OCI-LY3 (cell line): ENCODE data around the gene PINLYP.

ENCODE experiments used
- H2AFZ ChIP-seq: fragments of 200-600, 300-600 bp; shearing (Covaris generic); 2 replicates; pipeline ENCODE4 v1.6.0; 2014; ENCODE audit warnings: antibody characterized with exemption, low read depth, low read length
- H3K27ac ChIP-seq: fragments of 200-600, 300-600 bp; sonication (generic); 2 replicates; pipeline ENCODE4 v1.5.1; 2014; ENCODE audit warnings: mild to moderate bottlenecking, low read length, moderate library complexity, mixed read lengths
- H3K27me3 ChIP-seq: fragments of 200-600, 300-600 bp; sonication (generic); 2 replicates; pipeline ENCODE4 v1.6.1; 2014; ENCODE audit warnings: low read depth, low read length, mixed read lengths
- H3K36me3 ChIP-seq: fragments of 200-600, 300-600 bp; sonication (generic); replicated peaks from 2 replicates; pipeline ENCODE3; 2014; ENCODE audit warnings: low read depth, low read length, mixed read lengths
- H3K4me1 ChIP-seq: fragments of 300-600, 200-600 bp; sonication (generic); 2 replicates; pipeline ENCODE4 v1.6.1; 2014; ENCODE audit warnings: low read length, mixed read lengths
- H3K4me2 ChIP-seq: fragments of 200-600, 300-600 bp; sonication (generic); 2 replicates; pipeline ENCODE4 v1.6.1; 2014; ENCODE audit warnings: low read length, mixed read lengths
- H3K4me3 ChIP-seq: fragments of 300-600, 200-600 bp; sonication (generic); 2 replicates; pipeline ENCODE4 v1.5.1; 2014; ENCODE audit warnings: antibody characterized with exemption, mild to moderate bottlenecking, low read length, moderate library complexity
- H3K79me2 ChIP-seq: fragments of 300-600, 200-600 bp; shearing (Covaris generic); 2 replicates; pipeline ENCODE4 v1.6.1; 2014; ENCODE audit warnings: mild to moderate bottlenecking, low read length, mixed read lengths
- H3K9ac ChIP-seq: fragments of 300-600, 200-600 bp; shearing (Covaris generic); 2 replicates; pipeline ENCODE4 v1.6.0; 2014; ENCODE audit warnings: mild to moderate bottlenecking, low read length, moderate library complexity
- H3K9me3 ChIP-seq: fragments of 200-600, 300-600 bp; shearing (Covaris generic); 2 replicates; pipeline ENCODE4 v1.6.1; 2014; ENCODE audit warnings: low read length, mixed read lengths; ENCODE audit not compliant: insufficient read depth
- H4K20me1 ChIP-seq: fragments of 200-600, 300-600 bp; sonication (generic); 2 replicates; pipeline ENCODE4 v1.6.1; 2016; ENCODE audit warnings: low read length, mixed read lengths; ENCODE audit not compliant: insufficient read depth
- EZH2phosphoT487 ChIP-seq: fragments of 200-600 bp; shearing (Covaris generic); IDR thresholded peaks from 2 replicates; pipeline ENCODE4 v1.6.1; 2018; ENCODE audit warnings: antibody characterized with exemption, mixed run types, low read depth
- TF ChIP-seq, protein P1 (sequence below): fragments of 200-600, 300-600 bp; sonication (generic); IDR thresholded peaks from 2 replicates; pipeline ENCODE4 v1.5.1; 2014; ENCODE audit warnings: antibody characterized with exemption, low read length, low read depth

Gene PINLYP

DNA sequence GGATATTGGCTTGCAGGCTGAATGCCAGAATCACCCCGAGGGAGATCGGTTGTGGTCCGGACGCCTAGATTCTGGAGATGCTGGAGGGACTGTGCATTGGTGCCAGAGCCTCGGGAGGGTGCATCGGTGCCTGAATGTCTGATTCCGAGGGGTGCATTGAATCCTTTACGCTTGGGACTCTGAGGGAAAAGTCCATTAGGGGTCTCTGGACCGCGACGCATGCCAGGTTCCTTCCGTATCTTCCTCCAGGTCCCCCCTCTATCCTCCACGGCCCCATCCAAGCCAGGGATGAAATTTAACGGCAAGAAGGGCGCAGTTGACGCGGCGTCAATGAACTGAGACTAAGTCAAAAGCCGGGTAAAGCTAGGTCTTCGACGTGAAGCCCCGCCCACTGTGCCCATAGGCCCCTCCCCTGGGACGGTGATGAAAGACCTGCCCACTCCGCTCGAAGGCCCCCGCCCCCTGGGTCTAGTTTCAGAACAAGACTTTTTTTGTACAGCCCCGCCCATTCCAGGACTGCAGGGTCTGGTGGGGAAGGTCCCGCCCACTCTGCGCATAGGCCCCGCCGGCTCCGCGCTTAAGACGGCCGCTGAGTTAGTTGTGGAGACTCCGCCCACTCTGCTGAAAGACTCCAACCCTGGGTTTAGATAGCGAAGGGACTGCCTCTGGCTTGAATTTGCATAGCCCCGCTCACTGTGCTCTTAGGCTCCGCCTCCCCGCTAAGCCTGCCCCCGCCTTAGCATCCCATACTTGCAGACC is 41.9 kb upstream of the PINLYP start:
- H3K4me1 ChIP-seq: peaks cover 6% of the 10 kb centered on the region; the same call in 1 of the 2 replicates
- peak overlapping the region; percentile 86 for H3K4me3 ChIP-seq
- peaks cover 12% of the 10 kb centered on the region for H3K36me3 ChIP-seq
- no peaks in the 10 kb centered on the region for H3K27me3 ChIP-seq
- TF ChIP-seq, protein P1, sequence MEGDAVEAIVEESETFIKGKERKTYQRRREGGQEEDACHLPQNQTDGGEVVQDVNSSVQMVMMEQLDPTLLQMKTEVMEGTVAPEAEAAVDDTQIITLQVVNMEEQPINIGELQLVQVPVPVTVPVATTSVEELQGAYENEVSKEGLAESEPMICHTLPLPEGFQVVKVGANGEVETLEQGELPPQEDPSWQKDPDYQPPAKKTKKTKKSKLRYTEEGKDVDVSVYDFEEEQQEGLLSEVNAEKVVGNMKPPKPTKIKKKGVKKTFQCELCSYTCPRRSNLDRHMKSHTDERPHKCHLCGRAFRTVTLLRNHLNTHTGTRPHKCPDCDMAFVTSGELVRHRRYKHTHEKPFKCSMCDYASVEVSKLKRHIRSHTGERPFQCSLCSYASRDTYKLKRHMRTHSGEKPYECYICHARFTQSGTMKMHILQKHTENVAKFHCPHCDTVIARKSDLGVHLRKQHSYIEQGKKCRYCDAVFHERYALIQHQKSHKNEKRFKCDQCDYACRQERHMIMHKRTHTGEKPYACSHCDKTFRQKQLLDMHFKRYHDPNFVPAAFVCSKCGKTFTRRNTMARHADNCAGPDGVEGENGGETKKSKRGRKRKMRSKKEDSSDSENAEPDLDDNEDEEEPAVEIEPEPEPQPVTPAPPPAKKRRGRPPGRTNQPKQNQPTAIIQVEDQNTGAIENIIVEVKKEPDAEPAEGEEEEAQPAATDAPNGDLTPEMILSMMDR: no peak
- TF ChIP-seq EZH2phosphoT487: no peak
- peak overlapping the region; percentile 92 for H2AFZ ChIP-seq
- H4K20me1 ChIP-seq: peaks cover 5% of the 10 kb centered on the region; the same call in 1 of the 2 replicates
- peak overlapping the region; percentile 89 for H3K4me2 ChIP-seq
- peak overlapping the region; percentile 80 for H3K27ac ChIP-seq
- no peaks in the 10 kb centered on the region for H3K79me2 ChIP-seq
- peak overlapping the region; percentile 83 for H3K9ac ChIP-seq
- no peaks in the 10 kb centered on the region for H3K9me3 ChIP-seq

DNA sequence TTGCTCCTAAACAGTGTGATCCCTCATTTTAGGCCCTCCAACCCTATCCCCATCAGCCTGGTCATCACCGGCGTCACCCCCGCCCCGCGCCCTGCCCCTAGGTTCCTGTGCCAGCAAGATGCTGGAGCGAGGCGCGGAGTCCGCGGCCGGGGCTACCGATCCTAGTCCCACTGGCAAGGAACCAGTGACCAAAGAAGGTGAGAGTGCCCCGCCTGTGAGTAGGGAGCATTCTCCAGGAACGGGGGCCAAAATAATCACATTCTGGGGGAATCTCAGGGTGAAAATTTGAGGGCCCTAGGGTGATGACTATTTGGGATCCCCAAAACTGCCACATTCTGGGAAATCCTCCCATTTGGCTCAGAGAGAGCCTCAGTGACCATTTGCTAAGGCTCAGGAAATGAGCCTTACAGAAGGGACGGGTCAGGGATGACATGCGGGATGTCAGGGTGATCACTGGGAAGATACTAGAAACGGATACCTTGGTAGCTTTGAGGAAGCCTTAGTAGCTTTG is 41.2 kb upstream of the PINLYP start:
- no peak overlapping the region; the same call in 1 of the 2 replicates for H3K27ac ChIP-seq
- no peak for TF ChIP-seq EZH2phosphoT487
- TF ChIP-seq, protein P1: no peak

DNA sequence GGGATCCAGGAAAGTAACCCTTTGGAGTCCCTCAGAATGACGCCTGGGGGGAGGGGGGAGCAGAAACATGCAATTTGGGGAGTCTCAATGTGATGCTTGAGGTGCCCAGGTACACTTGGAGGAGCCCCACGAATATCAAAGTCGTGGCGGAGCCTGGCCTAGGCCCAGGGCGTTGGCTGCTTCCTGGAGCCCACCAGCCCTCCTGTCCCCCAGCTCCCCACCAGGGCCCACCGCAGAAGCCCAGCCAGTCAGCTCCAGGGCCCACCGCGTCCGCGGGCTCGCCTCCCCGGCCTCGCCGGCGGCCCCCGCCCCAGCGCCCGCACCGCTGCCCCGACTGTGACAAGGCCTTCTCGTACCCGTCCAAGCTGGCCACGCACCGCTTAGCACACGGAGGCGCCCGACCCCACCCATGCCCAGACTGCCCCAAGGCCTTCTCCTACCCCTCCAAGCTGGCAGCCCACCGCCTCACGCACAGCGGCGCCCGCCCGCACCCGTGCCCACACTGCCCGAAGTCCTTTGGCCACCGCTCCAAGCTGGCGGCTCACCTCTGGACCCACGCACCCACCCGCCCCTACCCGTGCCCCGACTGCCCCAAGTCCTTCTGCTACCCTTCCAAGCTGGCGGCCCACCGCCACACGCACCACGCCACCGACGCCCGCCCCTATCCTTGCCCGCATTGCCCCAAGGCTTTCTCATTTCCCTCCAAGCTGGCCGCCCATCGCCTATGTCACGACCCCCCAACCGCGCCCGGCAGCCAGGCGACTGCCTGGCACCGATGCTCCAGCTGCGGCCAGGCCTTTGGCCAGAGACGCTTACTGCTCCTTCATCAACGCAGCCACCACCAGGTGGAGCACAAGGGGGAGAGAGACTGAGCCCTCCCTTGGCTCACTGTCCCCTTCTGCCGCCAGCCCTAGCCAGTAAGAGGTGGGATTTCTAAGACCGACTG is 40.5 kb upstream of the PINLYP start:
- Histone ChIP-seq H3K27me3 (no peaks in the 10 kb centered on the region), H3K4me2 (no peak overlapping the region), H3K36me3 (peaks cover 19% of the 10 kb centered on the region), H3K9ac (no peak overlapping the region), H3K9me3 (no peaks in the 10 kb centered on the region), H3K4me3 (no peak overlapping the region), H4K20me1 (peaks cover 5% of the 10 kb centered on the region; the same call in 1 of the 2 replicates), H3K79me2 (no peaks in the 10 kb centered on the region), H3K27ac (no peak overlapping the region), H3K4me1 (peaks cover 6% of the 10 kb centered on the region; the same call in 1 of the 2 replicates), H2AFZ (no peak overlapping the region)
- no peak for TF ChIP-seq EZH2phosphoT487
- TF ChIP-seq, protein P1: peak; percentile 51

More for the DNA sequence above, 41.2 kb upstream of the PINLYP start:
- no peaks in the 10 kb centered on the region for H3K9me3 ChIP-seq
- H4K20me1 ChIP-seq: peaks cover 5% of the 10 kb centered on the region; the same call in 1 of the 2 replicates
- H3K4me1 ChIP-seq: peaks cover 6% of the 10 kb centered on the region; the same call in 1 of the 2 replicates
- peaks cover 18% of the 10 kb centered on the region for H3K36me3 ChIP-seq
- H3K4me2 ChIP-seq: peak overlapping the region; percentile 89
- H3K9ac ChIP-seq: no peak overlapping the region
- H3K4me3 ChIP-seq: peak overlapping the region; percentile 86
- H2AFZ ChIP-seq: no peak overlapping the region
- no peaks in the 10 kb centered on the region for H3K79me2 ChIP-seq
- no peaks in the 10 kb centered on the region for H3K27me3 ChIP-seq

DNA sequence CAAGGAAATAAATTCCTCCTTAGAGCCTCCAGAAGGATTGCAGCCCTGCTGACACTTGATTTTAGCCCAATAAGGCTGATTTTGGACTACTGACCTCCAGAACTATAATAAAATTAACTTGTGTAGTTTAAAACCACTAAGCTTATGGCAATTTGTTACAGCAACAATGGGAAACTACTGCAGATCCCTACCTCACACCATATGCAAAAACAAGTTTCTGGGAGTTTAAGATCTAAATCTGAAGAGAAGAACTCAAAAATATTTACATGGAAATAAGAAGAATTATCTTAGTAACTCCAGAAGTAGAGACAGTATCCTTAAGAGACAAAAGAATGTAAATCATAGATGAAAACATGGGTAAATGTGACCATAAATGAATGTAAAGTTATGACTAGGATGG is 36.7 kb upstream of the PINLYP start:
- Histone ChIP-seq H3K4me2 (no peak overlapping the region), H3K79me2 (no peaks in the 10 kb centered on the region), H3K27me3 (no peaks in the 10 kb centered on the region), H3K9me3 (no peaks in the 10 kb centered on the region), H3K27ac (no peak overlapping the region), H3K4me3 (no peak overlapping the region), H4K20me1 (peaks cover 5% of the 10 kb centered on the region; the same call in 1 of the 2 replicates), H2AFZ (no peak overlapping the region), H3K9ac (no peak overlapping the region), H3K4me1 (no peaks in the 10 kb centered on the region), H3K36me3 (peaks cover 35% of the 10 kb centered on the region)
- TF ChIP-seq EZH2phosphoT487: no peak
- TF ChIP-seq, protein P1: no peak
